NCI-H1048 (cell line): ENCODE measurements around the gene AKR7A2.
"Not testable (repeated sequence)": the region's sequence is repeated elsewhere in the genome, so short reads cannot be mapped to it uniquely, and the experiment has no call there.

Experiments used
- DNase-seq: peaks from one replicate; lab custom pipeline; 2025; lab: John Stamatoyannopoulos, UW

The AKR7A2 gene

GRCh38 chr1:19260211-19261138 lies 51.5 kb downstream of the AKR7A2 start:
- DNase-seq = no peak

GRCh38 chr1:19258353-19258752 lies 53.6 kb downstream of the AKR7A2 start:
- DNase-seq = no peak

DNA sequence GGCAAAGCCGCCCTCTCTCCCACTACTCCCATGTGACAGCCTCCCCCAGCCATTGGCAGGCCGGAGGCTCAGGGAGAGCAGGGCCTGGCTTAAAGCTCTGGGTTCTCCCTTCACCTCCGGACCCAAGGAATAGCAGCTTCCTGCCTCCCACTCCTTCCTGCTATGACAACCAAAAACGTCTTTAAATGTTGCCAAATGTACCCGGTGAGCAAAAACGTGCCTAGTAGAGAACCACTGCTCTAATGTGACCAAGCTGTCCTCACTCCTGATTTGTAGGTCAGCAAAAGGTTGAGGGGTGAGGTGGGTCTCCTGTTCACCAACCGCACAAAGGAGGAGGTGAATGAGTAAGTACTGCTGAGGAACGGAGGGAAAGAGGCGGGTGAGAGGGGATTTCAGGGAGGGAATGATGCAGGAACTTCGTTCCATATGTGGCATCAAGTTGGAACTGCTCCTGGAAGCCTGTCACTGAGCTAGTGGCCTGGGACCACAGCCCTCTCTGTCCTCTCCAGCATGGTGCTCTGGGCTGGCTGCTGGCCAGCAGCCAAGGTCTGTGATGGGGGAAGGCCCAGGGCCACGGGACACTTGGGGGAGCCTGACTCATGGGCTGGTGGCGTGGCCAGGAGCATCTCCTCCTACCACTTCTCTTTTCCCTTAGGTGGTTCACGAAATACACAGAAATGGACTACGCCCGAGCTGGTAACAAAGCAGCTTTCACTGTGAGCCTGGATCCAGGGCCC lies 54.6 kb downstream of the AKR7A2 start:
- DNase-seq = no peak

- DNase-seq = not testable (repeated sequence)
Measured at GRCh38 chr1:19256301-19256700, 55.6 kb downstream of the AKR7A2 start.

DNA sequence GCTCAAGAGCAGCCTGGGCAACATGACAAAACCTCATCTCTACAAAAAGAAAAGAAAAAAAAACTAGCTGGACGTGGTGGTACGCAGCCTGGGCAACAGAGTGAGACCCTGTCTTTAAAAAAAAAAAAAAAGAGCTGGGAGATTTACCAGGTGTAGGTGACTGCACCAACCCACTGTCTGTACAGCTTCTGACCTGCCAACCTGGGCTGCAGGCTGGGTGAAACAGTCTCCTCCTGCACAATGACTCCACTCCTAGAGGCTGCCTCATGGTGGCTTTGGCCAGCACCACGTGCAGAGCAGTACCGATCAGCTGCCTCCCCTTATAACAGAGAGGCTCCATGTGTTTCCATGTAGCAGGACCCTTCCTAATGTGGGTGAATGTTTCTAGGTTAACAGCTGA lies 56.7 kb downstream of the AKR7A2 start:
- no peak for DNase-seq

GRCh38 chr1:19254416-19254815 lies 57.5 kb downstream of the AKR7A2 start:
- no peak for DNase-seq
